GM23248 (cell line): Measurements from ENCODE around the gene PLSCR1. TPM values are rescaled to one million over a fixed set of nuclear protein-coding genes. Genes with fewer than 3 reads are reported as not detected.

Experiments
- DNase-seq: peaks from one replicate; pipeline ENCODE4 v3.0.0-alpha.2; 2015
- H2AFZ ChIP-seq: fragments of 200-600 bp; sonication (generic); 2 replicates; pipeline ENCODE4 v1.6.1; 2016; ENCODE audit warnings: antibody characterized with exemption
- H3F3A ChIP-seq: fragments of 200-600 bp; sonication (generic); 2 replicates; pipeline ENCODE4 v1.6.1; 2016; ENCODE audit warnings: mild to moderate bottlenecking, antibody characterized with exemption, mixed run types; ENCODE audit not compliant: insufficient read depth
- H3K27ac ChIP-seq: fragments of 200-600 bp; sonication (generic); 2 replicates; pipeline ENCODE4 v1.5.1; 2016; ENCODE audit warnings: mild to moderate bottlenecking
- H3K27me3 ChIP-seq: fragments of 200-600 bp; sonication (generic); replicated peaks from 2 replicates; pipeline ENCODE4 v1.6.1; 2016; ENCODE audit warnings: mild to moderate bottlenecking; ENCODE audit not compliant: insufficient read depth
- H3K36me3 ChIP-seq: fragments of 200-600 bp; sonication (generic); 2 replicates; pipeline ENCODE4 v1.6.1; 2016; ENCODE audit warnings: low read depth, mild to moderate bottlenecking
- H3K4me1 ChIP-seq: fragments of 200-600 bp; sonication (generic); 2 replicates; pipeline ENCODE4 v1.6.1; 2016; ENCODE audit warnings: mild to moderate bottlenecking; ENCODE audit not compliant: insufficient read depth
- H3K4me2 ChIP-seq: fragments of 200-600 bp; sonication (generic); one replicate; pipeline ENCODE4 v1.6.1; 2016; ENCODE audit warnings: mild to moderate bottlenecking; ENCODE audit not compliant: unreplicated experiment
- H3K4me3 ChIP-seq: fragments of 200-600 bp; sonication (generic); 2 replicates; pipeline ENCODE4 v1.5.1; 2016; ENCODE audit warnings: mild to moderate bottlenecking
- H3K79me2 ChIP-seq: fragments of 200-600 bp; sonication (generic); 2 replicates; pipeline ENCODE4 v1.6.1; 2016; ENCODE audit warnings: mild to moderate bottlenecking; ENCODE audit not compliant: insufficient read depth
- H3K9ac ChIP-seq: fragments of 200-600 bp; sonication (generic); 2 replicates; pipeline ENCODE4 v1.6.1; 2016; ENCODE audit warnings: mild to moderate bottlenecking
- H3K9me2 ChIP-seq: fragments of 200-600 bp; sonication (generic); 2 replicates; pipeline ENCODE4 v1.6.1; 2016; ENCODE audit warnings: mixed run types, mild to moderate bottlenecking, moderate library complexity; ENCODE audit not compliant: insufficient read depth
- H3K9me3 ChIP-seq: fragments of 200-600 bp; sonication (generic); one replicate; pipeline ENCODE4 v1.6.1; 2017; ENCODE audit warnings: low read depth
- H4K20me1 ChIP-seq: fragments of 200-600 bp; sonication (generic); 2 replicates; pipeline ENCODE4 v1.6.0; 2016; ENCODE audit not compliant: insufficient read depth
- EZH2 ChIP-seq: fragments of 200-600 bp; sonication (generic); IDR thresholded peaks from 2 replicates; pipeline ENCODE4 v1.6.1; 2018; ENCODE audit warnings: antibody characterized with exemption, mild to moderate bottlenecking; ENCODE audit not compliant: insufficient read depth, poor library complexity, severe bottlenecking
- EZH2phosphoT487 ChIP-seq: fragments of 200-600 bp; sonication (generic); IDR thresholded peaks from 2 replicates; pipeline ENCODE4 v1.6.1; 2018; ENCODE audit warnings: antibody characterized with exemption, moderate library complexity, mild to moderate bottlenecking, low read depth; ENCODE audit not compliant: insufficient read depth
- WGBS, 2 experiments: methylation state at CpG; one replicate each; pipeline ENCODE4 v1.1.6; 2015 to 2017; ENCODE audit warnings: low lambda C conversion rate in 2 of 2, low coverage in 1 of 2; ENCODE audit errors: missing lambda C conversion rate in 2 of 2; 5-methylcytosine and 5-hydroxymethylcytosine counted together
- in situ Hi-C: fragments of 300-500 bp; cut with MboI; formaldehyde crosslinking; loops from 2 replicates; pipeline ENCODE4 v1.15.0; 2020
- polyA plus RNA-seq: library from polyadenylated mRNA; unstranded; fragments of >200 nt; fragmentation: Nextera tagmentation; extraction: Ambion mirVana; gene quantifications from 2 replicates; pipeline ENCODE4 v1.2.1, GENCODE V29; 2016
- total RNA-seq: library from RNA; depleted of rRNA; stranded (reverse); fragments of >200 nt; shearing (Covaris generic); gene quantifications from 2 replicates; pipeline ENCODE4 v1.2.3, GENCODE V29; 2014

Gene PLSCR1
- total and polyA plus RNA-seq, 2 experiments from 2014 or later, result 23.7 to 28.7 TPM

GRCh38 chr3:146517684-146518435, 26.5 kb downstream of the PLSCR1 start:
- no peak for TF ChIP-seq EZH2phosphoT487
- no peak for TF ChIP-seq EZH2
- Histone ChIP-seq H3K36me3 (peaks cover 5% of the 10 kb centered on the region), H3K27me3 (no peaks in the 10 kb centered on the region), H4K20me1 (no peaks in the 10 kb centered on the region), H3K4me2 (no peak overlapping the region), H3F3A (no peaks in the 10 kb centered on the region; the same call in 1 of the 2 replicates), H3K27ac (no peak overlapping the region), H3K9ac (no peak overlapping the region), H3K4me1 (peaks cover 12% of the 10 kb centered on the region), H3K79me2 (no peaks in the 10 kb centered on the region), H3K9me3 (no peaks in the 10 kb centered on the region), H3K4me3 (no peak overlapping the region), H2AFZ (no peak overlapping the region), H3K9me2 (no peaks in the 10 kb centered on the region; the same call in 1 of the 2 replicates)
- in situ Hi-C loops, result no loop called here
- WGBS, 2 experiments, result 73 to 77% methylated on average over 4 of the region's 4 CpGs
- no peak for DNase-seq

GRCh38 chr3:146513386-146514051, 30.9 kb downstream of the PLSCR1 start:
- Histone ChIP-seq H4K20me1 (no peaks in the 10 kb centered on the region), H3K4me3 (peak overlapping the region; percentile 36), H3K79me2 (no peaks in the 10 kb centered on the region), H3K9me2 (no peaks in the 10 kb centered on the region), H3K9ac (no peak overlapping the region), H3K27ac (no peak overlapping the region), H3K4me2 (peak overlapping the region; percentile 35), H3F3A (no peaks in the 10 kb centered on the region; the same call in 1 of the 2 replicates), H3K9me3 (no peaks in the 10 kb centered on the region), H2AFZ (0 out of 2 replicates have a peak overlapping the region, but pooled peaks have one; percentile 18), H3K36me3 (no peaks in the 10 kb centered on the region; the same call in 1 of the 2 replicates), H3K4me1 (peaks cover 12% of the 10 kb centered on the region), H3K27me3 (no peaks in the 10 kb centered on the region)
- in situ Hi-C loops, result no loop called here
- 49 to 50% methylated on average over 2 of the region's 2 CpGs for WGBS, 2 experiments
- TF ChIP-seq EZH2phosphoT487, result no peak
- no peak for TF ChIP-seq EZH2
- peak; percentile 45 for DNase-seq

GRCh38 chr3:146511402-146512134, 32.8 kb downstream of the PLSCR1 start:
- peaks cover 13% of the 10 kb centered on the region for H3F3A ChIP-seq
- peaks cover 24% of the 10 kb centered on the region for H3K4me1 ChIP-seq
- H3K9me2 ChIP-seq, result no peaks in the 10 kb centered on the region
- no peaks in the 10 kb centered on the region for H3K79me2 ChIP-seq
- WGBS, 2 experiments, result 67 to 75% methylated on average over 3 of the region's 3 CpGs
- H3K36me3 ChIP-seq, result no peaks in the 10 kb centered on the region; the same call in 1 of the 2 replicates
- no peak overlapping the region for H3K4me2 ChIP-seq
- no peak overlapping the region for H3K27ac ChIP-seq
- no peaks in the 10 kb centered on the region for H3K27me3 ChIP-seq
- H3K9ac ChIP-seq, result no peak overlapping the region
- TF ChIP-seq EZH2phosphoT487 (no peak), EZH2 (no peak)
- in situ Hi-C loops, result no loop called here
- DNase-seq, result no peak
- H3K9me3 ChIP-seq, result no peaks in the 10 kb centered on the region
- H3K4me3 ChIP-seq, result no peak overlapping the region
- no peak overlapping the region for H2AFZ ChIP-seq
- no peaks in the 10 kb centered on the region for H4K20me1 ChIP-seq

GRCh38 chr3:146507331-146508120, 36.9 kb downstream of the PLSCR1 start:
- in situ Hi-C loops, result no loop called here
- Histone ChIP-seq H4K20me1 (no peaks in the 10 kb centered on the region), H3K9me2 (no peaks in the 10 kb centered on the region), H3K9me3 (no peaks in the 10 kb centered on the region), H3K4me1 (peaks cover 37% of the 10 kb centered on the region), H3K9ac (no peak overlapping the region), H3K4me3 (no peak overlapping the region), H3F3A (peaks cover 25% of the 10 kb centered on the region), H3K79me2 (no peaks in the 10 kb centered on the region), H3K27ac (peak overlapping the region; percentile 79), H3K27me3 (no peaks in the 10 kb centered on the region), H2AFZ (peak overlapping the region; percentile 33), H3K36me3 (no peaks in the 10 kb centered on the region), H3K4me2 (peak overlapping the region; percentile 25)
- no peak for TF ChIP-seq EZH2
- no peak for TF ChIP-seq EZH2phosphoT487
- no peak for DNase-seq
- WGBS, 2 experiments, result 94 to 96% methylated on average over 1 of the region's 1 CpG
